Type B pancreatic cell (in vitro differentiated cells): ENCODE data around the gene SIRPB1. TPM values are rescaled to one million over a fixed set of nuclear protein-coding genes. Genes with fewer than 3 reads are reported as not detected.
"Not testable (repeated sequence)": the region's sequence is repeated elsewhere in the genome, so short reads cannot be mapped to it uniquely, and the experiment has no call there.

Experiments
- DNase-seq: peaks from one replicate; pipeline ENCODE4 v3.0.0; 2021; ENCODE audit warnings: mixed read lengths; ENCODE audit not compliant: unreplicated experiment; ENCODE audit errors: extremely low spot score
- H3K27ac Mint-ChIP-seq: 2 replicates; pipeline ENCODE4 v1.8.0; 2021; ENCODE audit warnings: mild to moderate bottlenecking, mixed read lengths
- H3K27me3 Mint-ChIP-seq: 2 replicates; pipeline ENCODE4 v1.8.0; 2021; ENCODE audit warnings: mixed read lengths
- H3K36me3 Mint-ChIP-seq: 2 replicates; pipeline ENCODE4 v1.8.0; 2021; ENCODE audit warnings: mixed read lengths
- H3K4me1 Mint-ChIP-seq: one replicate; pipeline ENCODE4 v1.8.0; 2021; ENCODE audit warnings: mixed read lengths; ENCODE audit not compliant: unreplicated experiment
- H3K4me3 Mint-ChIP-seq: 2 replicates; pipeline ENCODE4 v1.8.0; 2021; ENCODE audit warnings: mild to moderate bottlenecking, mixed read lengths
- H3K9me3 Mint-ChIP-seq: 2 replicates; pipeline ENCODE4 v1.8.0; 2021; ENCODE audit warnings: mixed read lengths
- CTCF ChIP-seq: fragments of 200-600 bp; sonication (generic); conservative IDR thresholded peaks from 2 replicates; pipeline ENCODE4 v1.5.0; 2021; ENCODE audit warnings: antibody characterized with exemption, mild to moderate bottlenecking
- total RNA-seq: library from RNA; stranded (reverse); gene quantifications from 2 replicates; pipeline ENCODE4 v1.2.1, GENCODE V29; 2021; ENCODE audit warnings: low replicate concordance

SIRPB1 gene
- total RNA-seq, 1 donor from 2014 or later, result 1.0 TPM

GRCh38 chr20:1618479-1618878 is 1.3 kb downstream of the SIRPB1 start:
- no peaks in the 10 kb centered on the region for H3K4me1 Mint-ChIP-seq
- no peaks in the 10 kb centered on the region for H3K36me3 Mint-ChIP-seq
- H3K27me3 Mint-ChIP-seq, result peaks cover 12% of the 10 kb centered on the region
- no peak overlapping the region for H3K4me3 Mint-ChIP-seq
- no peak overlapping the region for H3K27ac Mint-ChIP-seq
- DNase-seq, result no peak
- H3K9me3 Mint-ChIP-seq, result peaks cover 5% of the 10 kb centered on the region
- no peak for TF ChIP-seq CTCF

- Mint-ChIP-seq H3K27me3 (peaks cover 13% of the 10 kb centered on the region), H3K4me1 (no peaks in the 10 kb centered on the region), H3K4me3 (no peak overlapping the region), H3K27ac (no peak overlapping the region), H3K9me3 (peaks cover 5% of the 10 kb centered on the region), H3K36me3 (no peaks in the 10 kb centered on the region)
- DNase-seq, result no peak
- no peak for TF ChIP-seq CTCF
Observed at GRCh38 chr20:1616858-1617434, 2.9 kb downstream of the SIRPB1 start.

GRCh38 chr20:1610404-1610803 is 9.4 kb downstream of the SIRPB1 start:
- not testable (repeated sequence) for DNase-seq, H3K27me3 Mint-ChIP-seq, H3K9me3 Mint-ChIP-seq, H3K36me3 Mint-ChIP-seq, H3K27ac Mint-ChIP-seq, H3K4me3 Mint-ChIP-seq, H3K4me1 Mint-ChIP-seq

GRCh38 chr20:1608678-1609347 is 11.0 kb downstream of the SIRPB1 start:
- H3K4me3 Mint-ChIP-seq, H3K4me1 Mint-ChIP-seq, DNase-seq, H3K9me3 Mint-ChIP-seq, H3K27me3 Mint-ChIP-seq, H3K27ac Mint-ChIP-seq, H3K36me3 Mint-ChIP-seq: not testable (repeated sequence)

- H3K27ac Mint-ChIP-seq, result no peak overlapping the region
- TF ChIP-seq CTCF, result no peak
Observed at GRCh38 chr20:1600736-1601135, 19.1 kb downstream of the SIRPB1 start.

GRCh38 chr20:1595333-1595732 is 24.5 kb downstream of the SIRPB1 start:
- no peaks in the 10 kb centered on the region for H3K4me1 Mint-ChIP-seq

More at GRCh38 chr20:1600736-1601135, 19.1 kb downstream of the SIRPB1 start:
- DNase-seq, result no peak
- no peaks in the 10 kb centered on the region for H3K4me1 Mint-ChIP-seq
- no peaks in the 10 kb centered on the region for H3K27me3 Mint-ChIP-seq
- no peak overlapping the region for H3K4me3 Mint-ChIP-seq
- no peaks in the 10 kb centered on the region for H3K36me3 Mint-ChIP-seq
- H3K9me3 Mint-ChIP-seq, result no peaks in the 10 kb centered on the region

More at GRCh38 chr20:1595333-1595732, 24.5 kb downstream of the SIRPB1 start:
- no peak overlapping the region for H3K4me3 Mint-ChIP-seq
- TF ChIP-seq CTCF, result no peak
- no peaks in the 10 kb centered on the region for H3K36me3 Mint-ChIP-seq
- H3K27me3 Mint-ChIP-seq, result no peaks in the 10 kb centered on the region
- no peak overlapping the region for H3K27ac Mint-ChIP-seq
- H3K9me3 Mint-ChIP-seq, result no peaks in the 10 kb centered on the region
- no peak for DNase-seq
